ENCODE results near the gene TMEM80.

DNA sequence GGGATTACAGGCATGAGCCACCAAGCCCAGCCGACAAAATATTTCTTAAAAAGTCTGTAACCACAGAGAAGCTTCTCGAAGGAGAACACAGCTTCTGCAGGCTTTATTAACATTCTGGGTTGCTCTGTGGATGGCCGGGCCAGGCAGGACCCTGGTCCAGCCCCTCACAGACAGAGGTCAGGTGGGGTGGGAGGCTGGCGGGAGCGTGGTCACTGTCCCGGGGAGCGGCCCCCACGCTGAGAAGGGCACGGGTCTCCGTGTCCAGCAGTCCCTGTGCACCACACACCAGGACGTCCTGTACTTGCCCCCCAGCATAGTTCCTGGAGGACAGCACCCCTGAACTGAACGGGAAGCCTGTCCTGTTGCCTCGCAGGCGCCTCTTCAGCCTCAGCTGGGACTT lies 39.2 kb upstream of the TMEM80 start:
- TF ChIP-seq PBX3 (IDR thresholded peaks at IDR 0.05; ENCODE audit: insufficient replicate concordance, low read depth, low read length) (no peak), CHD4 (IDR thresholded peaks at IDR 0.05) (no peak), YY1 (IDR thresholded peaks at IDR 0.05; ENCODE audit: low read depth, low read length) (no peak), JUNB (IDR thresholded peaks at IDR 0.05) (no peak), SUZ12 (IDR thresholded peaks at IDR 0.05; ENCODE audit: unreplicated experiment) (no peak), CEBPZ (IDR thresholded peaks at IDR 0.05; ENCODE audit: low read depth, low read length) (no peak), ELK1 (IDR thresholded peaks at IDR 0.05; ENCODE audit: low read depth, low read length) (no peak), RUNX3 (IDR thresholded peaks at IDR 0.05; ENCODE audit: low read length) (no peak), PRDM15 (CRISPR knock-in tag; IDR thresholded peaks at IDR 0.05) (no peak), NFXL1 (IDR thresholded peaks at IDR 0.05; ENCODE audit: borderline replicate concordance) (no peak), ZBTB33 (IDR thresholded peaks at IDR 0.05) (no peak), CBX3 (IDR thresholded peaks at IDR 0.05; ENCODE audit: borderline replicate concordance, low read depth) (no peak), POLR2AphosphoS2 (IDR thresholded peaks at IDR 0.05; ENCODE audit: low read depth, low read length) (no peak)
- TF ChIP-seq, protein P1, sequence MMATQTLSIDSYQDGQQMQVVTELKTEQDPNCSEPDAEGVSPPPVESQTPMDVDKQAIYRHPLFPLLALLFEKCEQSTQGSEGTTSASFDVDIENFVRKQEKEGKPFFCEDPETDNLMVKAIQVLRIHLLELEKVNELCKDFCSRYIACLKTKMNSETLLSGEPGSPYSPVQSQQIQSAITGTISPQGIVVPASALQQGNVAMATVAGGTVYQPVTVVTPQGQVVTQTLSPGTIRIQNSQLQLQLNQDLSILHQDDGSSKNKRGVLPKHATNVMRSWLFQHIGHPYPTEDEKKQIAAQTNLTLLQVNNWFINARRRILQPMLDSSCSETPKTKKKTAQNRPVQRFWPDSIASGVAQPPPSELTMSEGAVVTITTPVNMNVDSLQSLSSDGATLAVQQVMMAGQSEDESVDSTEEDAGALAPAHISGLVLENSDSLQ (IDR thresholded peaks at IDR 0.05) = no peak

Measured in GM12878 (cell line).